AG04450 (cell line): Measurements from ENCODE around the gene PPAN. TPM values are rescaled to one million over a fixed set of nuclear protein-coding genes. Genes with fewer than 3 reads are reported as not detected.

ENCODE experiments used
- CTCF ChIA-PET: fragments of 300-600, 350-600 bp; formaldehyde crosslinking; extraction: SDS; loops from one replicate; lab custom pipeline; 2022; ENCODE audit warnings: antibody characterized with exemption, inconsistent platforms; lab: Charles Lee
- POLR2A ChIA-PET: fragments of 350-600 bp; formaldehyde crosslinking; extraction: SDS; loops from one replicate; lab custom pipeline; 2021; ENCODE audit warnings: antibody characterized with exemption, inconsistent platforms; lab: Yijun Ruan, JAX
- DNase-seq: peaks from one replicate; pipeline ENCODE4 v3.0.0-alpha.2; 2011; ENCODE audit warnings: low read depth, low spot score
- H3K27ac ChIP-seq: one replicate; pipeline ENCODE4 v1.5.1; 2012; ENCODE audit warnings: low read depth, low read length, control low read depth
- H3K27me3 ChIP-seq: one replicate; pipeline ENCODE4 v1.6.0; 2012; ENCODE audit warnings: low read length; ENCODE audit not compliant: control insufficient read depth, insufficient read depth
- H3K4me3 ChIP-seq: 2 replicates; pipeline ENCODE4 v1.5.1; 2011; ENCODE audit warnings: mild to moderate bottlenecking, low read depth, low read length, control low read depth
- H3K9me3 ChIP-seq: 2 replicates; pipeline ENCODE4 v1.5.1; 2012; ENCODE audit warnings: low read length; ENCODE audit not compliant: control insufficient read depth, insufficient read depth
- CTCF ChIP-seq: IDR thresholded peaks from 2 replicates; pipeline ENCODE4 v1.5.1; 2011; ENCODE audit warnings: low read depth, low read length, control low read depth, inconsistent platforms
- polyA plus RNA-seq: library from polyadenylated mRNA; depleted of rRNA; stranded (reverse); fragments of >200 nt; gene quantifications from 2 replicates; pipeline ENCODE4 v1.2.3, GENCODE V29; 2011

The PPAN gene
- polyA plus RNA-seq, 1 experiment, result 11.5 TPM

GRCh38 chr19:10091895-10092641 is 14.1 kb upstream of the PPAN start:
- CTCF ChIA-PET, result no interaction called here
- POLR2A ChIA-PET, result no interaction called here
- Histone ChIP-seq H3K27ac (no peak overlapping the region), H3K4me3 (no peak overlapping the region), H3K9me3 (peaks cover 10% of the 10 kb centered on the region; the same call in 1 of the 2 replicates), H3K27me3 (no peaks in the 10 kb centered on the region)
- no peak for DNase-seq
- no peak for TF ChIP-seq CTCF

- CTCF ChIA-PET, result no interaction called here
These were observed 13.4 kb upstream of the PPAN start for GRCh38 chr19:10092648-10093294.

GRCh38 chr19:10093295-10094186 is 12.6 kb upstream of the PPAN start:
- Histone ChIP-seq H3K27ac (no peak overlapping the region), H3K27me3 (no peaks in the 10 kb centered on the region), H3K4me3 (no peak overlapping the region), H3K9me3 (peaks cover 10% of the 10 kb centered on the region; the same call in 1 of the 2 replicates)
- no peak for TF ChIP-seq CTCF
- no peak for DNase-seq
- POLR2A ChIA-PET, result interaction anchor here (0.6 kb wide), 1 partner anchor 312 kb away, joined by 3 read pairs; no protein-coding TSS in a partner anchor
- CTCF ChIA-PET, result no interaction called here

More at GRCh38 chr19:10092648-10093294, 13.4 kb upstream of the PPAN start:
- no peak for DNase-seq
- no peak overlapping the region for H3K27ac ChIP-seq
- POLR2A ChIA-PET, result interaction anchor here (0.6 kb wide), 1 partner anchor 312 kb away, joined by 3 read pairs; no protein-coding TSS in a partner anchor
- no peaks in the 10 kb centered on the region for H3K27me3 ChIP-seq
- no peak for TF ChIP-seq CTCF
- H3K4me3 ChIP-seq, result no peak overlapping the region
- H3K9me3 ChIP-seq, result peaks cover 10% of the 10 kb centered on the region; the same call in 1 of the 2 replicates

- TF ChIP-seq CTCF, result no peak
- Histone ChIP-seq H3K27me3 (no peaks in the 10 kb centered on the region), H3K27ac (peak overlapping the region; percentile 25), H3K9me3 (peaks cover 10% of the 10 kb centered on the region; the same call in 1 of the 2 replicates), H3K4me3 (peak overlapping the region; percentile 29)
- POLR2A ChIA-PET, result interaction anchor here (0.7 to 1.8 kb wide), 7 partner anchors 9 to 156 kb away, joined by 3 to 10 read pairs (median 4); partner anchors contain the start of genes MRPL4 and PPAN
- CTCF ChIA-PET, result interaction anchor here (1.4 to 1.7 kb wide), 4 partner anchors 68 to 164 kb away, joined by 4 to 7 read pairs (median 6); no protein-coding TSS in a partner anchor
- DNase-seq, result no peak
These were observed 10.6 kb upstream of the PPAN start for GRCh38 chr19:10095622-10095947.
